Inflammatory macrophage treated with lipopolysaccharide for 1 hour (primary cell): ENCODE results near the gene CADPS.

ENCODE experiments used
- DNase-seq, 2 donors: peaks; one replicate each; pipeline ENCODE4 v3.0.0-alpha.2; 2020 to 2022

CADPS gene

GRCh38 chr3:62369476-62369743, 505.8 kb downstream of the CADPS start:
- no peak for DNase-seq

- no peak for DNase-seq
Observed at GRCh38 chr3:62368705-62369475, 506.3 kb downstream of the CADPS start.

GRCh38 chr3:62368290-62368704, 506.9 kb downstream of the CADPS start:
- DNase-seq = no peak

GRCh38 chr3:62367763-62368195, 507.4 kb downstream of the CADPS start:
- no peak for DNase-seq

GRCh38 chr3:62366126-62366484, 509.1 kb downstream of the CADPS start:
- no peak for DNase-seq

- DNase-seq = no peak
Observed at GRCh38 chr3:62365391-62366125, 509.7 kb downstream of the CADPS start.

- DNase-seq = no peak
Observed at GRCh38 chr3:62364191-62364590, 511.0 kb downstream of the CADPS start.

GRCh38 chr3:62363275-62363674, 511.9 kb downstream of the CADPS start:
- DNase-seq = no peak

- no peak for DNase-seq
Observed at GRCh38 chr3:62361824-62362223, 513.4 kb downstream of the CADPS start.

GRCh38 chr3:62361261-62361660, 514.0 kb downstream of the CADPS start:
- DNase-seq = no peak

GRCh38 chr3:62359531-62359930, 515.7 kb downstream of the CADPS start:
- DNase-seq = no peak

GRCh38 chr3:62356356-62356755, 518.9 kb downstream of the CADPS start:
- DNase-seq = no peak

- DNase-seq = no peak
Observed at GRCh38 chr3:62355703-62356102, 519.5 kb downstream of the CADPS start.
